Right hindlimb (tissue), 1 donor: ENCODE measurements around the gene CLEC2D.
"Not testable (repeated sequence)": the region's sequence is repeated elsewhere in the genome, so short reads cannot be mapped to it uniquely, and the experiment has no call there.

Source experiments
- DNase-seq: peaks from one replicate; pipeline ENCODE4 v3.0.0-alpha.2; 2018

Gene CLEC2D

GRCh38 chr12:9669534-9669933, at the start of gene CLEC2D:
Gene CLEC2D, plus strand, starts transcription at chr12:9669713. Its CDS starts 22 bp downstream, at chr12:9669735.
- DNase-seq, result no peak

- DNase-seq, result no peak
These were observed 44.5 kb upstream of the CLEC2D start for GRCh38 chr12:9625019-9625418.

GRCh38 chr12:9626291-9626690, 43.2 kb upstream of the CLEC2D start:
- no peak for DNase-seq

DNA sequence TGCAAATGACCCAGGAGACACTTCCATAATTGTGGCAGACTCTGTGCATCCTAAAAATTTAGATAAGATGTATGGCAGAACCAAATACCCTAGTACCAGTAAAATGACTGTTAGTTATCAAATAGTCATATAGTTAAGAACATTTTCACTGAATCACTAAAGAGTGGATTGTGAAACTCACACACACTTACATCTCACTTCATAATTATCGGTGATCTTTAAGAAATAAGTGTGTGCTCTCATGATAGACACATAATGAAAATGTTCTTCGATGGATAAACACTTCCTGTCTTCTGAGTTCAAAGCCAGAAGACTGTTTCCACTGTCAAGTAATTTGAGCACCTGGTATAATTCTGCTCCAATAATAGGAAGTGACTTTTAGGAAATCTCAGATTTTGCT, 42.7 kb upstream of the CLEC2D start:
- DNase-seq, result no peak

DNA sequence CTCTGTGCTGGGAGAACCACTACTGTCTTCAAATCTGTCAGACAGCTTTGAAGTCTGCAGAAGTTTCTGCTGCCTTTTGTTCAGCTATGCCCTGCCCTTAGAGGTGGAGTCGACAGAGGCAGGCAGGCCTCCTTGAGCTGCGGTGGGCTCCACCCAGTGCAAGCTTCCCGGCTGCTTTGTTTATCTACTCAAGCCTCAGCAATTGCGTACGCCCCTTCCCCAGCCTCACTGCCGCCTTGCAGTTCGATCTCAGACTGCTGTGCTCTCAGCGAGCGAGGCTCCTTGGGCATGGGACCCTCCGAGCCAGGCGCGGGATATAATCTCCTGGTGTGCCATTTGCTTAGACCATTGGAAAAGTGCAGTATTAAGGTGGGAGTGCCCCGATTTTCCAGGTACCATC, 36.7 kb upstream of the CLEC2D start:
- no peak for DNase-seq

DNA sequence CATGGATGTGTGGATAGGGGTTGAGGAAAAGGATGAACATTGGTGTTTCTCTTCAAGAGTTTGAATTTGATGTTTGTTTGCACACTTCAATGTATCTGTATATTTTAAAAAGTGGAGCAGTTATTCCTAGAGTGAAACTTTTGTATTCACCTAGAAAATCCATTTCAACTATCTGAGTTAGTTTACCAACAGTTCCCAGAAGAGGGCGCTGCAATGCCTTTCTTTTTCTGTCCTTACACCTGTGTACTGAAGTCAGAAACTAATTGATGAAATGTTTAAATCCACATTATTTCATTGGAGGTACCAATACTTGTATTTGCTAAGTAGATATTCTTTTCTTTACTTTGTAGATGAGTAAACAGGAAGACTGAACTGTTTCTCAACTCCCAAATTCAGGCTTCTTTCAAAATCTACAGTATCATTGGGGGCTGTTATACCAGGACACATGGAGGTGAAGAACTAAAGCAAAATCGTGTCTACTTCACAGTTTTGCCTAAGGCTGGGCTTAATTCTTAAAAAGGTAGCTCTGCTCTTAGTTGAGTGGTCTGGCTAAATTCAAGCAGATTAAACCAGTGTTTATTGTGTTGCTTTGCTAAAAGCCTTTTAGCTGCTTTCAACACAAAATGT, 35.2 kb upstream of the CLEC2D start:
- DNase-seq, result no peak

DNA sequence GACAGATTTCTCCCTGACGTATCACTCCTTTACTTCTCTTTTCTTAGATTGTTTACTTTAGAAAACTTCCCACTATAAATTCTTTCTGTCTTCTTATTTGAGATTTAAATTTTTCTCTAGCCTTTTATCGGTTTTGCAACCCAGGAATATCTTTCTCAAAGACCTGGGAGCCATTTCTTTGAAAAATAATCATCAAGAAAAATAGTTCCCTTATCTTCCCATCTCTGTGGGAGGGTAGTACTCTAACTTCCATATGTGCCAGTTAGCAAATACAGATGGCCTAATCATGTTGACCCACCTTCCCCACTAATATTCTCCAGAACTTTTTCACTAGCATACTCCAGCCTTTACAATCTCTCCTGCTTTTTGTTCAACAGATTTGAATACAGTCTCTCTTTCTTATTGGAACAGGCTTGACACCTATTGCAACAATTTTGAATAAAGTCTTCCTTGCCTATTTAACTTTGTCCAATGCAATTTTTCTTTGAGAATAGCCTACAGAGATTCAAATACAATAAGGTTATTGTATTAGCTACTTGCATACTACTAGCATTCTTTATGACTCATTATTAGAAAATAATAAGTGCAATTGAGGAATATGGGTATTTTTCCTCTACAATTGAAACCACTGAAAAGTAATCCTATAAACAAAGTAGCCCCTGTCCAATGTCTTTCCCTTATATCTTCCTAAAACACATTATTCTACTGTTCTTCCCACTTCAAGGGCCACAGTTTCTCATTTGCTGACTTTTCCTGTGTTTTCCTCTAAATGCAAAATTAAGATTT, 34.4 kb upstream of the CLEC2D start:
- no peak for DNase-seq

DNA sequence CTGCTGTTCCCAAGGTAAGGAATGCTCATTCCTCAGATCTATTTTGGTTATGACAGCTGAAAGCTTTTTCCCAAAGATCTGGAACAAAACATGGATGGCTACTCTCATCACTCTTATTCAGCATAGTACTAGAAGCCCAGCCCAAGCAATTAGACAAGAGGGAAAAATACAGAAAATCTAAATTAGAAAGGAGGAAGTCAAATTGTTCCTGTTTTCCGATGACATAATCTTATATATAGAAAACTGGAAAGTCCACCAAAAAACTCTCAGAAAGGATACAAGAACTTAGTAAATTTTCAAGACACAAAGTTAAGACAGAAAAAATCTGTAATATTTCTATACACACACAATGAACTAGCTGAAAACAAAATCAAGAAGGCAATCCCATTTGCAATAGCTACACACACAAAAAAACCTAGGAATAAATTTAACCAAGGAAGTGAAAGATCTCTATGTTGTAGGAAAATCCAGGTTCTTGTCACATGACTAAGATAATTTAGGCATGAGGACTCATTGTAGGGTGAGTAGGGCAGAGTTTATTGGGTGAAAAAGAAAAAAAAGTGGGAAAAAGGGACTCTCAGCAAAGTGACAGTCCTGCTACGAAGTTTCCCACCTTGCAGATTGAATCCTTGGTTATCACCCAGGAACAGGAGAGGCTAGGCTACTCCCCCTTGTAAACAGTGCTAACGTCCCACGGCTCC, 33.2 kb upstream of the CLEC2D start:
- no peak for DNase-seq

GRCh38 chr12:9636851-9637206, 32.7 kb upstream of the CLEC2D start:
- DNase-seq, result no peak

GRCh38 chr12:9640024-9640423, 29.5 kb upstream of the CLEC2D start:
- DNase-seq, result no peak

DNA sequence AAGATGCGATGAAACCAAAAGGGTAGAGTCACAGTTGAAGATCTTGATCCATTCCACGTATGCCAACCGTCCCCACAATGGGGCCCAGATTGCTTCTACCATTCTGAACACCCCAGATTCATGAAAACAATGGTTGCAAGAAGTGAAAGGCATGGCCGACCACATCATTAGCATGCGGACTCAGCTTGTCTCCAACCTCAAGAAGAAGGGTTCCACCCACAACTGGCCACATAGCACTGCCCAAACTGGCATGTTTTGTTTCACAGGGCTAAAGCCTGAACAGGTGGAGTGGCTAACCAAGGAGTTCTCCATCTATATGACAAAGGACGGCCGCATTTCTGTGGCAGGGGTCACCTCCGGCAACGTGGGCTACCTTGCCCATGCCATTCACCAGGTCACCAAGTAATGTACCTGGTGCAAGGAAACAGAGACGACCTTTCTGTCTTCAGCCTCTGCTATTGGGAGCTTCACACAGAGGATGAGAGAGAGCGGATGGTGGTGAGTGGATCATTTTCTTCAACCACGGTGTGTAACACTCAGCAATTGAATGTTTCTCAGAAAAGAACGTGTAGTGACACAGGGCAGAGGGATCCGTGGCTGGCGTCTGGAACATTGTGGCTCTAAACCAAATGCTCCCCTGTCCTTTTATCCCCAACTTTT, 26.8 kb upstream of the CLEC2D start:
- DNase-seq, result no peak

GRCh38 chr12:9643266-9643660, 26.2 kb upstream of the CLEC2D start:
- no peak for DNase-seq

DNA sequence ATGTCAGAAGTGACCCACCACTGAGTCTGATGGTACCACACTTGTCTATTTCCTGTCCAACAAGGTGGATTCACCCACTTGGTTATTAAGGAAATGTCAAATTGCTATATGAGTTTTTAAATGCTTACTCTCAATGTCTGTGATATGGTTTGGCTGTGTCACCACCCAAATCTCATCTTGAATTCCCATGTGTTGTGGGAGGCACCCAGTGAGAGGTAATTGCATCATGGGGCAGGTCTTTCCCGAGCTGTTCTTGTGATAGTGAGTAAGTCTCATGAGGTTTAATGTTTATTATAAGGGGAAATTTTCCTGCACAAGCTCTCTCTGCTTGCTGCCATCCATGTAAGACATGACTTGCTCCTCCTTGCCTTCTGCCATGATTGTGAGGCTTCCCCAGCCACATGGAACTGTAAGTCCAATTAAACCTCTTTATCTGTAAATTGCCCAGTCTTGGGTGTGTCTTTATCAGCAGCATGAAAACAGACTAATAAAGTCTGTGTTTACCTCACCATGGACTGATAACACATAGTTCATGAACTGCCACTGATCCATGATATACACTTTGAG, 24.4 kb upstream of the CLEC2D start:
- not testable (repeated sequence) for DNase-seq

DNA sequence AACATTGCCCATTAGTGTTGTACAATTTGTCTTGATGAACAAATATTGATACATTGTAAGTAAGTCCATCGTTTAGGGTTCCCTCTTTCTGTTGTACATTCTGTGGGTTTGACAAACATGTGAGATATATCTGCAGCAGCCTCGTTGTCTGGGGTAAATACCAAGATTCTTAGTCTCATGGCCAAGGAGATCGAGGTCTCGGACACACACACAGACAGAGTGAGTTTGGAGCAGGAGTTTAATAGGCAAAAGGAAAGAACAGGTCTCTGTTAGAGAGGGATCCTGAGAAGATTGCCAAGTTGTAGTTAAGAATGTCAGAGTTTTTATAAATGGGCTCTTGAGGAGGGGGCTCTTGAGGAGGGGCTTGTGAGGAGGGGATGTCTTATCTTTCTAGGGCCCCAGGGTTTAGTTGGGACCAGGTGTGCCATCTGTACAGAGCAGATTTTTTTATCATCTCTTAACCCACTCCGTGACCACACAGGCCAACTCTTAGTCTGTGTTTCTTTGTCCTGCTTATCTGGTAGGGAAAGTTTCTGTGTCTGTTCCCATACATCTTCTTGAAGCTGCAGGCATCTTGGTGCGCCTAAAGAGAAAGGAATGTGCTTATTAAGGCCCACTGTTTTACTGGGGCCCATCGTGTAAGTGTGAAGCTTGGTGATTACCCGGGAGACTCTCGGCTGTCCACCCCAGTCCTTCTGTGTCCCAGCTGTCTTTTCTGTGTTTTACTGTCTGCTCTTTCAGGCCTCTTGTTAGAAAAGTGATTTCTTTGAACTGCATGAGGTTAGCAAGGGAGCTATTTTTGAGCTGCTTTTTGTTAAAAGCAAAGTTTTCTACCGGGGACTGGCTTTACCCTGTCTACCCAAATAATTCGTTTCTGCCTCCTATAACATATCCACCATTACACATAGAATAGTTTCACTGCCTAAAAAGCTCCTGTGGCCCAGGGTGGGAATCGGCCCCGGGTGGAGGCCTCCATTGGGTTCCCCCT, 22.4 kb upstream of the CLEC2D start:
- no peak for DNase-seq

GRCh38 chr12:9647825-9648700, 21.4 kb upstream of the CLEC2D start:
- DNase-seq, result peak; percentile 94

DNA sequence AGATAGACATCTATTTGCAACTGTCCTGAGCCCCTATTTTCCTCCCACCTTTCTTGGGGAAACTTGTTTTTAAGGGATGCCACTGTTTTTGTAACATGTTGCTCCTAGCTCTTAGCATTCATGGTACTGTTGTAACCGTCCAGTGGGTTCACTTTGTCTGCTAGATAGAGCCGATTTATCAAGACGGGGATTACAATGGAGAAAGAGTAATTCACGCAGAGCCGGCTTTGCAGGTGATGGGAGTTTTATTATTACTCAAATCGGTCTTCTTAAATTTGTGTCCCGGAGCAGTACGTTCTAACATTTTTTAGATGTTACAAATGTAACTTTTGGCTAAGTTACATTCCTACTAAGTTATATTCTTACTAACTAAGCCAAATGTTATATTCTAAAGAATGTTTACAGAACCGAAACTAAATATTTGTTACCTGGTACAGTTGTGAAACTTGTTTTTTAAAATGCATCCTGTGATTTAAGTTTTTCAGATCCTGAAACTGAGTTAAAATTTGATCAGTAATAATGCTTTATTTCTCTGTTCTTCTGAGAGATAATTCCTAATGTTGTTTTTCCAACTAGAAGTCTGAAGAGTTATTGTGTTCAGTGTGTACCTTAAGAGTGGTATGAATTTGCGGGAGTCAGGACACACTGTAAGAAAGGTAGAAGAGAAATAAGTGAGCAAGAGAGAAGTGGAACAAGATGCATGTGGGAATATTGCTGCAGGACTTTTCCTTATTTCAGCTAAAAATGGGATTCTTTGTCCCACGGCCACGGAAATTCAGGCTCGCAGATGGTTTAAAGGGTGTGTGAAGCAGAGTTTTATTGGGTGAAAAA, 20.6 kb upstream of the CLEC2D start:
- DNase-seq, result no peak

- DNase-seq, result no peak
These were observed 20.0 kb upstream of the CLEC2D start for GRCh38 chr12:9649532-9649940.

DNA sequence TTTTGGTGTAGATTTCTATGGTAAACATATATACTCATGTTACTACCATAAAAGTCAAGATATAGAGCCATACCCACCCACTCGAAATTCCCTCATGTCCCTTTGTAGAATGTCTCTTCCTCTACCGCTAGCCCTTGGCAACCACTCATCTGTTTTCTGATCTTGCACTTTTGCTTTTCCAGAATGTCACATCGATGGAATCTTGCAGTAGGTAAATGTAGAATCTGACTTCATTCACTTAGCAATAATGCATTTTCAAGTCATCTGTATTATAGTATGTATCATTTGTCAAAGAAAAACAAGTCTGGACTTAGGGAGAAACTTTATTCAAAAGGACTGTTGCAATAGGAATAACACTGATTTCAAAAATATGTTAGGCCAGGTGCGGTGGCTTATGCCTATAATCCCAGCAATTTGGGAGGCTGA, 19.3 kb upstream of the CLEC2D start:
- DNase-seq, result no peak

DNA sequence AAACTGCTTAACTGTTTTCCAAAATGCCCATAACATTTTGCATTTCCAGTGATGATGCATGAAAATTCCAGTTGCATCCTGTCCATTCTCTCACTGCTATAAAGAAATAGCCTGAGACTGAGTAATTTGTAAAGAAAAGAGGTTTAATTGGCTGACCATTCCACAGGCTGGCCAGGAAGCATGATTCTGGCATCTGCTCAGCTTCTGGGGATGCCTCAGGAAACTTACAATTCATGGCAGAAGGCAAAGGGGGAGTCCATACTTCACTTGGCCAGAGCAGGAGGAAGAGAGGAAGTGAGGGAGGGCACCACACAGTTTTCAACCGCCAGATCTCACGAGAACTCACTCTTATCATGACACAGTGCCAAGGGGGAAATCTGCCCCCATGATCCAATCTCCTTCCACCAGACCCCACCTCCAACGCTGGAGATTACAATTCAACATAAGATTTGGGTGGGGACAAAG, 18.2 kb upstream of the CLEC2D start:
- peak; percentile 23 for DNase-seq

- DNase-seq, result no peak
These were observed 9.5 kb upstream of the CLEC2D start for GRCh38 chr12:9660046-9660445.
